A673 (cell line): ENCODE data around the gene CALHM5. TPM values are rescaled to one million over a fixed set of nuclear protein-coding genes. Genes with fewer than 3 reads are reported as not detected.
A peak's percentile ranks its signal among the peaks of the same experiment; 100 is the strongest.

ENCODE experiments used
- BruUV-seq: library from RNA; stranded (reverse); fragments of 400-500 nt; replicated peaks from 2 replicates; lab custom pipeline; 2021; lab: Mats Ljungman, UMichigan
- CTCF ChIA-PET: fragments of 300-600 bp; sonication (Branson Sonifier 250); formaldehyde crosslinking; loops from one replicate; lab custom pipeline; 2022; ENCODE audit warnings: antibody characterized with exemption; lab: Charles Lee
- POLR2A ChIA-PET: fragments of 300-600 bp; sonication (Branson Sonifier 250); formaldehyde crosslinking; loops from one replicate; lab custom pipeline; 2022; ENCODE audit warnings: antibody characterized with exemption; ENCODE audit not compliant: low non-redundant PET; lab: Charles Lee
- DNase-seq: peaks from one replicate; pipeline ENCODE4 v3.0.0-alpha.2; 2015; ENCODE audit warnings: low spot score
- H3K27ac ChIP-seq: fragments of 200-600 bp; sonication (generic); 2 replicates; pipeline ENCODE4 v1.5.1; 2016; ENCODE audit warnings: mixed run types, low read depth, mild to moderate bottlenecking, mixed read lengths, antibody characterized with exemption, low read length; ENCODE audit not compliant: poor library complexity, severe bottlenecking
- H3K27me3 ChIP-seq: fragments of 200-600 bp; sonication (generic); replicated peaks from 2 replicates; pipeline ENCODE4 v1.6.1; 2017; ENCODE audit warnings: mixed run types, low read depth, mild to moderate bottlenecking, mixed read lengths, antibody characterized with exemption, low read length; ENCODE audit not compliant: insufficient read depth, poor library complexity
- H3K36me3 ChIP-seq: fragments of 200-600 bp; sonication (generic); 2 replicates; pipeline ENCODE4 v1.6.1; 2016; ENCODE audit warnings: mixed run types, mild to moderate bottlenecking, mixed read lengths, antibody characterized with exemption, low read length; ENCODE audit not compliant: insufficient read depth, poor library complexity, severe bottlenecking
- H3K4me1 ChIP-seq: fragments of 200-600 bp; sonication (generic); 2 replicates; pipeline ENCODE4 v1.6.1; 2017; ENCODE audit warnings: mixed run types, mild to moderate bottlenecking, mixed read lengths, antibody characterized with exemption, low read length; ENCODE audit not compliant: insufficient read depth, poor library complexity, severe bottlenecking
- H3K4me3 ChIP-seq: fragments of 200-600 bp; sonication (generic); 2 replicates; pipeline ENCODE4 v1.5.1; 2016; ENCODE audit warnings: low read depth, mixed run types, mild to moderate bottlenecking, mixed read lengths, low read length; ENCODE audit not compliant: poor library complexity, severe bottlenecking
- H3K9me3 ChIP-seq: fragments of 200-600 bp; sonication (generic); 2 replicates; pipeline ENCODE4 v1.6.1; 2016; ENCODE audit warnings: mixed run types, low read depth, mild to moderate bottlenecking, mixed read lengths, antibody characterized with exemption, low read length; ENCODE audit not compliant: poor library complexity, severe bottlenecking
- CTCF ChIP-seq: fragments of 300-800, 200-600 bp; sonication (generic); conservative IDR thresholded peaks from 2 replicates; pipeline ENCODE4 v1.5.1; 2017; ENCODE audit warnings: low read depth, mild to moderate bottlenecking, antibody characterized with exemption, low read length, moderate library complexity, mixed read lengths
- EZH2 ChIP-seq: fragments of 200-600 bp; sonication (generic); IDR thresholded peaks from 2 replicates; pipeline ENCODE4 v1.6.1; 2017; ENCODE audit warnings: borderline replicate concordance, low read depth, mild to moderate bottlenecking, mixed read lengths, antibody characterized with exemption, low read length; ENCODE audit not compliant: poor library complexity, severe bottlenecking
- intact Hi-C: fragments of 100-400 bp; cut with micrococcal nuclease; formaldehyde crosslinking; loops from one replicate; pipeline ENCODE4 v1.10.0; 2022; ENCODE audit not compliant: unreplicated experiment
- total RNA-seq: library from RNA; stranded (reverse); gene quantifications from 2 replicates; pipeline ENCODE4 v1.2.3, GENCODE V29; 2021

The CALHM5 gene
- total RNA-seq, 1 experiment from 2014 or later = 0.26 TPM

GRCh38 chr6:116568111-116568510, 56.7 kb downstream of the CALHM5 start:
- Histone ChIP-seq H3K4me1 (peaks cover 13% of the 10 kb centered on the region), H3K9me3 (no peaks in the 10 kb centered on the region), H3K27me3 (no peaks in the 10 kb centered on the region), H3K27ac (no peak overlapping the region), H3K4me3 (no peak overlapping the region), H3K36me3 (no peaks in the 10 kb centered on the region)
- no peak for DNase-seq
- POLR2A ChIA-PET = no interaction called here
- CTCF ChIA-PET = no interaction called here
- TF ChIP-seq CTCF (no peak), EZH2 (no peak)
- intact Hi-C loops = no loop called here
- BruUV-seq = no TSS peak

GRCh38 chr6:116568821-116569755, 57.6 kb downstream of the CALHM5 start:
- ChIA-PET CTCF (interaction anchor here (0.6 kb wide), 1 partner anchor 8 kb away, joined by 3 read pairs; no protein-coding TSS in a partner anchor), POLR2A (no interaction called here)
- no TSS peak for BruUV-seq
- Histone ChIP-seq H3K4me1 (peaks cover 14% of the 10 kb centered on the region), H3K36me3 (peaks cover 7% of the 10 kb centered on the region), H3K4me3 (no peak overlapping the region), H3K27ac (no peak overlapping the region), H3K9me3 (no peaks in the 10 kb centered on the region), H3K27me3 (no peaks in the 10 kb centered on the region)
- intact Hi-C loops = no loop called here
- TF ChIP-seq EZH2 = no peak
- TF ChIP-seq CTCF = no peak
- no peak for DNase-seq

- intact Hi-C loops = no loop called here
- Histone ChIP-seq H3K27ac (peak within 1 kb of the TSS; percentile 91), H3K4me1 (peaks cover 23% of the 10 kb centered on the region), H3K9me3 (no peaks in the 10 kb centered on the region), H3K4me3 (peak within 1 kb of the TSS; percentile 75), H3K27me3 (no peaks in the 10 kb centered on the region), H3K36me3 (peaks cover 9% of the 10 kb centered on the region)
- DNase-seq = peak; percentile 99
- no TSS peak for BruUV-seq
- CTCF ChIA-PET = interaction anchor here (1.2 kb wide), 1 partner anchor 302 kb away, joined by 6 read pairs; no protein-coding TSS in a partner anchor
- POLR2A ChIA-PET = interaction anchor here (1.0 to 1.1 kb wide), 2 partner anchors 97 to 292 kb away, joined by 3 to 4 read pairs; partner anchors contain the start of gene ZUP1
- TF ChIP-seq EZH2 = no peak
- no peak for TF ChIP-seq CTCF
These were observed 59.6 kb downstream of the CALHM5 start, which contains the start of gene RWDD1 for GRCh38 chr6:116570856-116571682. Gene RWDD1, plus strand, starts transcription at chr6:116571504. Its CDS starts 79 bp downstream, at chr6:116571583.
